HepG2 (cell line): ENCODE results near the gene CLDN24. TPM values are rescaled to one million over a fixed set of nuclear protein-coding genes. Genes with fewer than 3 reads are reported as not detected.

Source experiments
- AHDC1 ChIP-seq: sonication (generic); formaldehyde crosslinking; IDR thresholded peaks from 2 replicates; pipeline ENCODE4 v1.5.1; 2020; ENCODE audit warnings: mild to moderate bottlenecking, missing genetic modification reagents, borderline replicate concordance
- CEBPB ChIP-seq: IDR thresholded peaks from 2 replicates; pipeline ENCODE4 v1.6.1; 2011; ENCODE audit warnings: low read depth, low read length, improper control_type of control experiment, borderline replicate concordance
- SAP130 ChIP-seq: IDR thresholded peaks from 2 replicates; pipeline ENCODE4 v1.6.1; 2016; ENCODE audit warnings: low read depth
- TIGD3 ChIP-seq: sonication (generic); formaldehyde crosslinking; IDR thresholded peaks from 2 replicates; pipeline ENCODE4 v1.5.1; 2020; ENCODE audit warnings: mild to moderate bottlenecking, missing genetic modification reagents, borderline replicate concordance
- ZFAT ChIP-seq: sonication (generic); formaldehyde crosslinking; conservative IDR thresholded peaks from 2 replicates; pipeline ENCODE4 v1.8.1; 2023; ENCODE audit warnings: missing genetic modification reagents, inconsistent platforms
- ZNF138 ChIP-seq: sonication (generic); formaldehyde crosslinking; IDR thresholded peaks from 2 replicates; pipeline ENCODE4 v1.5.0; 2020; ENCODE audit warnings: mild to moderate bottlenecking, low read depth, missing genetic modification reagents
- ZNF367 ChIP-seq: sonication (generic); formaldehyde crosslinking; IDR thresholded peaks from 2 replicates; pipeline ENCODE4 v1.4.0; 2020; ENCODE audit warnings: missing genetic modification reagents, borderline replicate concordance
- ZNF772 ChIP-seq: sonication (generic); formaldehyde crosslinking; IDR thresholded peaks from 2 replicates; pipeline ENCODE4 v1.5.0; 2020; ENCODE audit warnings: mild to moderate bottlenecking, missing genetic modification reagents
- polyA plus RNA-seq, 8 experiments: library from polyadenylated mRNA; depleted of rRNA in 3 of 8; stranded (reverse) in 7 of 8; unstranded in 1 of 8; fragments of >200 nt; fragmentation: Illumina TruSeq in 4 of 8; extraction: Trizol in 4 of 8; gene quantifications; 2 replicates each; pipeline versions ENCODE4 v1.2.1 to v1.2.3, GENCODE V29; 2011 to 2016; ENCODE audit warnings: low read depth in 4 of 8, missing spikeins in 1 of 8, mixed read lengths in 1 of 8; ENCODE audit not compliant: insufficient read depth in 1 of 8
- total RNA-seq, 5 experiments: library from RNA; depleted of rRNA; stranded (reverse); fragments of >200 nt; fragmentation: Illumina TruSeq; extraction: Trizol; gene quantifications; 2 replicates each; pipeline ENCODE4 v1.2.3, GENCODE V29; 2016; ENCODE audit warnings: low read depth in 1 of 5
- TF ChIP-seq, protein P1 (sequence below): sonication (generic); formaldehyde crosslinking; IDR thresholded peaks from 2 replicates; pipeline ENCODE4 v1.4.0; 2020; ENCODE audit warnings: missing genetic modification reagents
- TF ChIP-seq, protein P2 (sequence below): sonication (generic); formaldehyde crosslinking; IDR thresholded peaks from 2 replicates; pipeline ENCODE4 v1.5.0; 2020; ENCODE audit warnings: mild to moderate bottlenecking, missing genetic modification reagents

The CLDN24 gene
- total and polyA plus RNA-seq, 2 of the 13 experiments (the other 11 are each of a cell fraction or from before 2014, with no cell fraction given) = not detected

DNA sequence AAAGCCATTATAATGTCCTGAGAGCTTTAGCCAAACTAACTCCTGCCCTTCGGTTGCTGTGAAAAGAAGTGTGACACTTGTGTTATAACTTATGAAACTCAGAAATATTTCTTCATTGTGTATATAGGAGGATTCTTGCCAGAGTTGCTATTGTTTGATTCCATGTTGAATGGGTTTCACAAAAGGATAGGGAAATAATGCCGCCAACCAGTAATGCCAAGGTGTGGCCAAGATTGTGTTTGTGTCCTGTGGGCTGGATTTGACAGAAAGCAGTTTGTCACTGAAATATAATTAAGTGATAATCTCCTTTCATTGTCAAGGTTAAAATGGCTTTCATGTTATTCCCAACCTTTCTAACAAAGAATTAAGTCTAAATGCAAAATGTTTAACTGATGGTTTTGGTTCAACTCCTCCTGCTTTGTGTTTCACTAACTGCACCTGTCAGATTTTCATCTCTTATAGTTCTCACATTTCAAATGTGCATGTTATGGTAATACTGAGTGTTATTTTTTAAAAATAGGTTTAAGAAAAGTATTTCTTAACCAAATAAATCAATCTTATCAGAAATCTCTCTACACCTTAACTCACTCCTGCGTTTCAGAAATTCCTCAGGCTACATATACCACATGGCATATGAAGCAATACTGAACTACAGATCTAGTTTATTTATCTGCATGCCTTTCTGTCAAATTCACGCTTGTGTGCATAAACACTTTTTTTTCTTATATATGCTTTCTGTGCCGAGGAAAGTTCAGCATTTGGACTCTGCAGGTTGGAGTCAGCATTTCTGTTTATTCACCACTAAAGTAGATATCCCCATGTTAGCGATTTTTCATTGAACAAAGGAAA is 1.8 kb downstream of the CLDN24 start, which contains the start of gene CLDN22 (continued):
- no peak for TF ChIP-seq AHDC1 (CRISPR knock-in tag)
- no peak for TF ChIP-seq TIGD3
- TF ChIP-seq ZNF138 = no peak
- TF ChIP-seq ZNF367 = no peak
- TF ChIP-seq, protein P1, sequence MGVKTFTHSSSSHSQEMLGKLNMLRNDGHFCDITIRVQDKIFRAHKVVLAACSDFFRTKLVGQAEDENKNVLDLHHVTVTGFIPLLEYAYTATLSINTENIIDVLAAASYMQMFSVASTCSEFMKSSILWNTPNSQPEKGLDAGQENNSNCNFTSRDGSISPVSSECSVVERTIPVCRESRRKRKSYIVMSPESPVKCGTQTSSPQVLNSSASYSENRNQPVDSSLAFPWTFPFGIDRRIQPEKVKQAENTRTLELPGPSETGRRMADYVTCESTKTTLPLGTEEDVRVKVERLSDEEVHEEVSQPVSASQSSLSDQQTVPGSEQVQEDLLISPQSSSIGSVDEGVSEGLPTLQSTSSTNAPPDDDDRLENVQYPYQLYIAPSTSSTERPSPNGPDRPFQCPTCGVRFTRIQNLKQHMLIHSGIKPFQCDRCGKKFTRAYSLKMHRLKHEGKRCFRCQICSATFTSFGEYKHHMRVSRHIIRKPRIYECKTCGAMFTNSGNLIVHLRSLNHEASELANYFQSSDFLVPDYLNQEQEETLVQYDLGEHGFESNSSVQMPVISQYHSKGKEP (CRISPR knock-in tag) = no peak
- 0 out of 2 replicates have a peak, but pooled peaks have one; percentile 21 for TF ChIP-seq SAP130 (CRISPR knock-in tag)
- TF ChIP-seq ZNF772 (CRISPR knock-in tag) = no peak
- TF ChIP-seq CEBPB = peak; percentile 38; the same call in 1 of the 2 replicates
- TF ChIP-seq, protein P2, sequence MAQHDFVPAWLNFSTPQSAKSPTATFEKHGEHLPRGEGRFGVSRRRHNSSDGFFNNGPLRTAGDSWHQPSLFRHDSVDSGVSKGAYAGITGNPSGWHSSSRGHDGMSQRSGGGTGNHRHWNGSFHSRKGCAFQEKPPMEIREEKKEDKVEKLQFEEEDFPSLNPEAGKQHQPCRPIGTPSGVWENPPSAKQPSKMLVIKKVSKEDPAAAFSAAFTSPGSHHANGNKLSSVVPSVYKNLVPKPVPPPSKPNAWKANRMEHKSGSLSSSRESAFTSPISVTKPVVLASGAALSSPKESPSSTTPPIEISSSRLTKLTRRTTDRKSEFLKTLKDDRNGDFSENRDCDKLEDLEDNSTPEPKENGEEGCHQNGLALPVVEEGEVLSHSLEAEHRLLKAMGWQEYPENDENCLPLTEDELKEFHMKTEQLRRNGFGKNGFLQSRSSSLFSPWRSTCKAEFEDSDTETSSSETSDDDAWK (CRISPR knock-in tag) = no peak
- no peak for TF ChIP-seq ZFAT (CRISPR knock-in tag)
